SH-SY5Y (cell line): ENCODE results near the gene TSC22D2.

Experiments used
- GATA2 ChIP-seq: IDR thresholded peaks from 2 replicates; pipeline ENCODE4 v1.6.1; 2011; ENCODE audit warnings: mild to moderate bottlenecking, low read depth, low read length
- GATA3 ChIP-seq: IDR thresholded peaks from 2 replicates; pipeline ENCODE4 v1.6.1; 2011; ENCODE audit warnings: low read depth, mild to moderate bottlenecking, low read length, moderate library complexity

TSC22D2 gene

GRCh38 chr3:150436161-150436560, 28.1 kb downstream of the TSC22D2 start:
- TF ChIP-seq GATA3: no peak
- TF ChIP-seq GATA2: no peak

GRCh38 chr3:150439657-150440056, 31.6 kb downstream of the TSC22D2 start:
- TF ChIP-seq GATA2: no peak
- no peak for TF ChIP-seq GATA3

- no peak for TF ChIP-seq GATA3
- no peak for TF ChIP-seq GATA2
These were observed 35.2 kb downstream of the TSC22D2 start for GRCh38 chr3:150443331-150443741.

- TF ChIP-seq GATA2: no peak
- TF ChIP-seq GATA3: no peak
These were observed 36.3 kb downstream of the TSC22D2 start for GRCh38 chr3:150444371-150444770.

- no peak for TF ChIP-seq GATA2
- no peak for TF ChIP-seq GATA3
These were observed 38.4 kb downstream of the TSC22D2 start for GRCh38 chr3:150446470-150446977.

- no peak for TF ChIP-seq GATA3
- no peak for TF ChIP-seq GATA2
These were observed 39.0 kb downstream of the TSC22D2 start for GRCh38 chr3:150447084-150447483.

- TF ChIP-seq GATA2: no peak
- no peak for TF ChIP-seq GATA3
These were observed 39.8 kb downstream of the TSC22D2 start for GRCh38 chr3:150447631-150448465.

GRCh38 chr3:150449169-150449721, 41.1 kb downstream of the TSC22D2 start:
- no peak for TF ChIP-seq GATA3
- no peak for TF ChIP-seq GATA2

- TF ChIP-seq GATA3 (no peak), GATA2 (no peak)
These were observed 42.8 kb downstream of the TSC22D2 start for GRCh38 chr3:150450916-150451315.

- TF ChIP-seq GATA2 (no peak), GATA3 (no peak)
These were observed 43.4 kb downstream of the TSC22D2 start for GRCh38 chr3:150451329-150452048.

GRCh38 chr3:150453353-150453752, 45.3 kb downstream of the TSC22D2 start:
- TF ChIP-seq GATA3: no peak
- no peak for TF ChIP-seq GATA2

GRCh38 chr3:150454085-150454484, 46.0 kb downstream of the TSC22D2 start:
- TF ChIP-seq GATA2: no peak
- TF ChIP-seq GATA3: no peak

- no peak for TF ChIP-seq GATA3
- TF ChIP-seq GATA2: no peak
These were observed 46.5 kb downstream of the TSC22D2 start for GRCh38 chr3:150454622-150455021.

- TF ChIP-seq GATA3 (no peak), GATA2 (no peak)
These were observed 47.2 kb downstream of the TSC22D2 start for GRCh38 chr3:150455341-150455740.

- TF ChIP-seq GATA3: no peak
- no peak for TF ChIP-seq GATA2
These were observed 49.9 kb downstream of the TSC22D2 start for GRCh38 chr3:150458001-150458400.
